ENCODE results near the gene ATP7B. TPM values are rescaled to one million over a fixed set of nuclear protein-coding genes. Genes with fewer than 3 reads are reported as not detected.

Gene ATP7B
- total RNA-seq, 1 experiment from 2014 or later, result 11.6 TPM

Other genes with a start within 250 kb of the ATP7B start
- gene DHRS12, start 207.3 kb downstream of the ATP7B start, total RNA-seq (2021), result 10.2 to 14.8 TPM (median 12.9 TPM) in 3 replicates
- 0.09 to 0.21 TPM in 2 of 3 replicates, not detected in the other for gene TMEM272, start 166.3 kb downstream of the ATP7B start, total RNA-seq (2021)
- gene CCDC70, start 149.5 kb downstream of the ATP7B start, total RNA-seq (2021), result not detected in 3 replicates
- 35.9 to 40.6 TPM (median 38.9 TPM) in 3 replicates for gene ALG11, start 948 bp upstream of the ATP7B start, total RNA-seq (2021)
- gene UTP14C, start 13.2 kb upstream of the ATP7B start, total RNA-seq (2021), result 18.5 to 20.5 TPM (median 19.2 TPM) in 3 replicates
- gene NEK5, start 117.6 kb upstream of the ATP7B start, total RNA-seq (2021), result 0.55 to 0.76 TPM (median 0.73 TPM) in 3 replicates
- gene NEK3, start 148.1 kb upstream of the ATP7B start, total RNA-seq (2021), result 27.8 to 33.3 TPM (median 30.0 TPM) in 3 replicates